ENCODE measurements around the gene DPM2. TPM values are rescaled to one million over a fixed set of nuclear protein-coding genes. Genes with fewer than 3 reads are reported as not detected.

Gene DPM2
- total and polyA plus RNA-seq, 8 donors: 1.7 to 98.2 (median 35.3) TPM

GRCh38 chr9:127941062-127941960, 3.7 kb upstream of the DPM2 start:
- WGBS, 5 donors: 75 to 82% (median 78%) methylated on average over 18 of the region's 18 CpGs
- intact Hi-C loops (cut with DNase I; ENCODE audit: low total_unique reads): loop anchor here (5.0 kb wide), 1 partner anchor 96 kb away; no protein-coding TSS in a partner anchor
- no peaks in the 10 kb centered on the region for H3K27me3 ChIP-seq
- TF ChIP-seq CTCF (IDR thresholded peaks at IDR 0.05) (no peak), POLR2A (IDR thresholded peaks at IDR 0.05) (no peak), EP300 (IDR thresholded peaks at IDR 0.05) (no peak), POLR2AphosphoS5 (IDR thresholded peaks at IDR 0.05) (no peak)
- H3K36me3 ChIP-seq: peaks cover 44 to 68% (median 52%) of the 10 kb centered on the region in 4 donors
- DNase-seq: no peak
- H3K9me3 ChIP-seq: no peaks in the 10 kb centered on the region
- peak overlapping the region in 1 of 5 donors; percentile 9 for H3K27ac ChIP-seq
- H3K4me3 ChIP-seq: no peak overlapping the region
- H3K4me1 ChIP-seq: peaks cover 27 to 70% (median 47%) of the 10 kb centered on the region in 4 donors

GRCh38 chr9:127940593-127940992, 2.9 kb upstream of the DPM2 start:
- Histone ChIP-seq H3K36me3 (peaks cover 39 to 68% (median 47%) of the 10 kb centered on the region in 4 donors), H3K9me3 (no peaks in the 10 kb centered on the region), H3K27me3 (no peaks in the 10 kb centered on the region), H3K4me3 (no peak overlapping the region), H3K27ac (no peak overlapping the region), H3K4me1 (peaks cover 34 to 70% (median 51%) of the 10 kb centered on the region in 4 donors)
- no peak for TF ChIP-seq POLR2A (IDR thresholded peaks at IDR 0.05)
- TF ChIP-seq CTCF (IDR thresholded peaks at IDR 0.05): no peak
- no peak for TF ChIP-seq EP300 (IDR thresholded peaks at IDR 0.05)
- no peak for TF ChIP-seq POLR2AphosphoS5 (IDR thresholded peaks at IDR 0.05)
- 88 to 93% (median 90%) methylated on average over 4 of the region's 4 CpGs for WGBS, 5 donors
- DNase-seq: no peak
- intact Hi-C loops (cut with DNase I; ENCODE audit: low total_unique reads): loop anchor here (5.0 kb wide), 1 partner anchor 97 kb away; no protein-coding TSS in a partner anchor

GRCh38 chr9:127938298-127938690, 640 bp upstream of the DPM2 start:
- no peak for TF ChIP-seq EP300 (IDR thresholded peaks at IDR 0.05)
- TF ChIP-seq POLR2AphosphoS5 (IDR thresholded peaks at IDR 0.05): peak in 1 of 3 donors; percentile 46
- Histone ChIP-seq H3K36me3 (peaks cover 22 to 59% (median 39%) of the 10 kb centered on the region in 4 donors), H3K27me3 (no peaks in the 10 kb centered on the region), H3K4me1 (peaks cover 38 to 60% (median 48%) of the 10 kb centered on the region in 4 donors), H3K4me3 (peak overlapping the region; percentile 75 to 89 (median 79)), H3K27ac (peak overlapping the region; percentile 43 to 84 (median 74)), H3K9me3 (no peaks in the 10 kb centered on the region)
- 23 to 39% (median 26%) methylated on average over 23 to 25 of the region's 25 CpGs for WGBS, 5 donors
- peak in 1 of 2 donors; percentile 72 for DNase-seq
- intact Hi-C loops (cut with DNase I; ENCODE audit: low total_unique reads): no loop called here

- DNase-seq: no peak
- H3K4me3 ChIP-seq: peak overlapping the region; percentile 75 to 89 (median 79)
- H3K9me3 ChIP-seq: no peaks in the 10 kb centered on the region
- peaks cover 28 to 48% (median 37%) of the 10 kb centered on the region in 4 donors for H3K4me1 ChIP-seq
- TF ChIP-seq CTCF (IDR thresholded peaks at IDR 0.05): no peak
- TF ChIP-seq POLR2A (IDR thresholded peaks at IDR 0.05): no peak
- no peak for TF ChIP-seq POLR2AphosphoS5 (IDR thresholded peaks at IDR 0.05)
- no peak for TF ChIP-seq EP300 (IDR thresholded peaks at IDR 0.05)
- peaks cover 10 to 46% (median 26%) of the 10 kb centered on the region in 4 donors for H3K36me3 ChIP-seq
- peak overlapping the region in 4 of 5 donors; percentile 69 to 84 (median 76) for H3K27ac ChIP-seq
- intact Hi-C loops (cut with DNase I; ENCODE audit: low total_unique reads): no loop called here
- H3K27me3 ChIP-seq: no peaks in the 10 kb centered on the region
- 5 to 15% (median 9%) methylated on average over 7 of the region's 7 CpGs for WGBS, 5 donors
Observed at GRCh38 chr9:127937056-127937387, 632 bp downstream of the DPM2 start.
